NCI-H69 (cell line): ENCODE measurements around the gene ITIH4.
"Not testable (repeated sequence)": the region's sequence is repeated elsewhere in the genome, so short reads cannot be mapped to it uniquely, and the experiment has no call there.

Source experiments
- DNase-seq: peaks from one replicate; lab custom pipeline; 2025; lab: John Stamatoyannopoulos, UW

ITIH4 gene

DNA sequence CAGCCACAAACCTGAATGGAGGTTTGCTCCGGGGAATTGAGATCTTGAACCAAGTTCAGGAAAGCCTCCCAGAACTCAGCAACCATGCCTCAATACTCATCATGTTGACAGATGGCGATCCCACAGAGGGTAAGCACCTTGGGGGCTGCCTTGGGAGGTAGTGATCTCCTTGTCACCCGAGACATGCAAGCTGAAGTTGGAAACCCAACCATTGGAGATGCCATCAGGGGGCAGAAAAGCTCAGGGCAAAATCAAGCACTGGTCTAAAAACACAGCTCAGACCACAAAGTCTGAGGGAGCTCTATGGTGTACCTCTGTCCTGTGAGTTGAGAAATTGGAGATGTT is 47.3 kb downstream of the ITIH4 start:
- no peak for DNase-seq

- DNase-seq = peak; percentile 31
Observed at GRCh38 chr3:52782412-52783210, 47.9 kb downstream of the ITIH4 start.

DNA sequence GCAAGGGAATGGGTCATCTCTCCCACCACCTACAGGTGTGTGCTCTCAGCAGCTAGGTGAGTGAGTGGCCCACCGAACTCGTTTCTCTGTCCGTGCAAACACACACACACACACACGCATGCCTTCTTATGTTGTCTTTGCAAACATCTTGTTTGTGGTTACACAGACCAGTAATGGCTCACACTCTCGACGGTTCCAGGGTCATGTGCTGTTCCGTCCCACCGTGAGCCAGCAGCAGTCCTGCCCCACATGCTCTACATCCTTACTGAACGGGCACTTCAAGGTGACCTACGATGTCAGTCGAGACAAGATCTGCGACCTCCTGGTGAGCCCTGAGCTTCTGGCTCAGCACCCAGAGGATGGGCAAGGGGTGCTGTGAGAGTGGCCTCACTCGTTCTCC is 48.7 kb downstream of the ITIH4 start:
- peak; percentile 1 for DNase-seq

DNA sequence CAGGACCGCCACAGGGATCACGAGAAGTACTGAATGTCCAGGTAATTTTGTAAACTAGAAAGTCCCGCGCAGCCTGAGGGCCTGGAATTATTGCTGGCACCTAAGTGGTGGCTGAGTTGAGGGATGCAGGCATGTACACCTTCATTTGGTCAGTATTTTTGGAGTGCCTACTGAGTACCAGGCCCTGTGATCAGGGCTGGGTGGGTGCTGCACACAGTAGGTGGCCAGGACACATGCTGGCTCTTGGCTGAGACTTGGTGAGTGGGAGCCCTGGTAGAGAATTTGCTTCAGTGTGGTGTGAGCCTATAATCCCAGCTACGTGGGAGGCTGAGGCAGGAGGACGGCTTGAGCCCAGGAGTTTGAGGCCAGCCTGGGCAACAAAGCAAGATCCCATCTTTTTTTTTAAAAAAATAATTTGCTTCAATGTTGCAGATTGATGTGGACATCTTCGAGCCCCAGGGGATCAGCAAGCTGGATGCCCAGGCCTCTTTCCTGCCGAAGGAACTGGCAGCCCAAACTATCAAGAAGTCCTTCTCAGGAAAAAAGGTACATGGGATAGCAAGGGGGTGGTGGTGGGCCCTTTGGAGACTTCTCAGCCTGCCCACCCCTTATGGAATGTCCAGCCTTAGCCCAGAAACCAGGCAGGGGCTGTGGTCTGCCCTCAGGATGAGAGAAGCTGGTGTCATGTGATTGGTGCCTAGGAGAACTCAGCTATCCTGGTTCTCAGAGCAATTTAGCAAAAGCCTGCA is 50.5 kb downstream of the ITIH4 start:
- no peak for DNase-seq

- DNase-seq = no peak
Observed at GRCh38 chr3:52779011-52779836, 51.2 kb downstream of the ITIH4 start.

DNA sequence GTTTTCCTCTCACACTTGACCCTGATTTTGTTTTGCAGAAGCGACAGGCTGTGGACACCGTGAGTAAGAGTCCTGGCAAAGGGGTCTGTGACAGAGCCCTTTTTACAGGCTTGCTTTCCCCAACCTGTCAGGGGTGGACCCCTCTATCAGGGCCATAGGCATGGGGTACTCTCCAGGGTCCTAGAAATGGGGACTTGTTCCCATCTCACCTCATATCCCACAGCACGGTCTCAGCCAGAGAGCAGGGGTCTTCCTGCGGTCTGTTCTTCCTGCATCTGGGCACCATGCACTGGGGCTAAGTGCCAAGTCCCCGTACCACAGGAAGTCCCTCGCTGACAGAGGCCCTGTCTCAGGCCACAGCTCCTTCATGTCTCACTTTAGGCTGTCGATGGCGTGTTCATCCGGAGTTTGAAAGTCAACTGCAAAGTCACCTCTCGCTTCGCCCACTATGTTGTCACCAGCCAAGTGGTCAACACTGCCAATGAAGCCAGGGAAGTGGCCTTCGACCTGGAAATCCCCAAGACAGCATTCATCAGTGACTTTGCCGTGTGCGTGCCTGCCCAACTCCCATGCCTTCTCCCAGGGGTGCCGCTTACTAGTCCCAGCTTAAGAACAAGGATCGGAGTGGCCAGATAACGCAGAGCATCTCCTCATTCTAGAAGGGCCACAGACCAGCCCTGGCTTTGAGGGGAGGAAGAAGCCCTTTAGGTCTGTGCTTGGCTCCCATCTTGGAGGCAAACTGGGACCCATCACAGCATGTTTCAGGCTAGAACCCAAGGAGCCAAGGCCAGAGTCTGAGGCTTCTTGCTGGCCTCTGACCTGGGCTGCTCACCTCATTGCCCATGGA is 52.3 kb downstream of the ITIH4 start:
- DNase-seq = no peak

GRCh38 chr3:52777127-52777958 is 53.1 kb downstream of the ITIH4 start, which contains the start of gene ITIH1:
ITIH1 (plus strand) TSS chr3:52777599; CDS start chr3:52777616, 17 bp downstream.
- no peak for DNase-seq

GRCh38 chr3:52776486-52776885 is 54.0 kb downstream of the ITIH4 start:
- not testable (repeated sequence) for DNase-seq

DNA sequence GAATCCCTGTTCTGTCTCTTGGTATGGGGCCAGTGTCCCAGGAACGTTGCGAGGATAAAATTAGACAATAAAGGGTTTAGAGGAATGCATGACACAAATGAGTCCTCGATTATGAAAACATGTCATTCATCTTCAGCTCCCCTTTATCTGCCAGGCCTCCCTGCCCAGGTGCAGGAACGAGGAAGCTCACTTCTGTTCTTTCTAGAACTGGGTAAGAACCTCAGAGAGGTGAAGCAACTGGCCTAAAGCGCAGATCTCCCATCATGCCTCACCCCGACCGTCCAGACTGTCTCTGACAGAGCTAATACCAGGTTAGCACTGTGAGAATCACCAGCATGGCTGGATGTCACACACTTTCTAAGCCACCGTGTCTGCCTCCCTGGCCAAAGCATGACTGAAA is 54.6 kb downstream of the ITIH4 start:
- no peak for DNase-seq

GRCh38 chr3:52774901-52775864 is 55.3 kb downstream of the ITIH4 start:
- DNase-seq = peak; percentile 38

DNA sequence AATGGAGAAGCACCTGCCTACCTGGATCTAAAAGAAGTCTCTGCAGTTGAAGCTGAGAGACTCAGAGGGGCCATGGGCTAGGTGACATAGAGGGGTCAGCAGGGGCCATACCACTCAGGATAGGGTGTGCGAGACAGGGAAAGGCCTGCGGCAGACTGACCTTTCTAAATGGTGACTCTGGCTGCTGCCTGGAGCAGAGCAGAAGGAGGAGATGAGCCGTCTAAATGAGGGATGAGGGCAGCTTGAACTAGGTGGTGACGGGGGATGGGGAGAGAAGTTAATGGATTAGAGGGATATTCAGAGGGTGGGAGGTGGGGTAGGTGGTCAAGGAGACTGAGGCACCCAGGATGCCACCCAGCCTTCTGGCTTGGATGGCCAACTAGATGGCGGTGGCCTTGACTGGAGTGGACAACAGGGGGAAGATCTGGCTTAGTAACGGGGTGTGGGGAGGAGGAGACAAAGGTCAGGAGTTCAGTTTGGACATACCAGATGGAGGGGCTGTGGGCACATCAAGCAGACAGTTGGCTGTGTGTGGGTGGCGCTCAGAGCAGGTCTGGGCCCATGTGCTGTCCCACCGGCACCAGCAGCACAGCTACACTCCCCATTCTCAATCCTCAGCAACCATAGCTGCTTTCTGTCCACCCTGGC is 56.3 kb downstream of the ITIH4 start:
- DNase-seq = no peak

DNA sequence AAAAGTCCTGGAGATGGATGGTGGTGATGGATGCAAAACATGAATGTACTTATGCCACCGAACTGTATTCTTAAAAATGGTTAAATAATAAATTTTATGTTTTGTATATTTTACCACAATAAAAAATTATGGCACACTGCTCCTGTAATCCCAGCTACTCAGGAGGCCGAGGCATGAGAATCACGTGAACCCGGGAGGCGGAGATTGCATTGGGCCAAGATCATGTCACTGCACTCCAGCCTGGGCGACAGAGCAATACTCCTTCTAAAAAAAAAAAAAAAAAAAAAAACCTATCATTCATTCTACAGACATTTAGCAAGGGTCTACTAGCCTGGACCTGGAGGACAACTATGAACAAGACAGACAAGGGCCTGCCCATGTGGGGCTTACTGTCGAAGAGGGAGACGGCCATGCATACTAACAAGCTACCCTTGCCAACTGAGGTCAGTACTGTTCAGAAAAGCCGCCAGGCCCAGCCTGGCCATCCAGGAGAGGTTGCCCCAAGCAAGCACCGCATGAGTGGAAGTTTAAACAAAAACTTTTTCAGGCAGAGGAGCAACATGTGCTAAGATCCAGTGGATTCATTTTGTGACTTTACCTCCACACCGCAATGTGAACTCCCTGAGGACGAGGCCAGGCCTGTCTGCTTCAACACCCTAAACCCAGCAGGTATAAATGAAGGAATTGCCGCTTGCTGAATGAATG is 57.0 kb downstream of the ITIH4 start:
- DNase-seq = no peak

DNA sequence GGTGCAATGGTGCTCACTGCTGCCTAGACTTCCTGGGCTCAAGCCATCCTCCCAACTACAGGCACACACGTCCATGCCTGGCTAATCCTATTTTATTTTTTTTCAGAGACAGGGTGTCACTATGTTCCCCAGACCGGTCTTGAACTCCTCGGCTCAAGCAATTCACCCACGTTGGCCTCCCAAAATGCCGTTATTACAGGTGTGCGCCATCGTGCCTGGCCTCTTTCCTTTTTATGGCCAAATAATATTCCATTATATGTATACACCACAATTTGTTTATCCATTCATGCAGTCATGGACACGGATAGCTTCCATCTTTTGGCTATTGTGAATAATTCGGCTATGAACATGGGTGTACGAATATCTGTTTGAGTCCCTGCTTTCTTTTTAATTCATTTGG is 58.8 kb downstream of the ITIH4 start:
- no peak for DNase-seq

GRCh38 chr3:52771334-52771681 is 59.2 kb downstream of the ITIH4 start:
- DNase-seq = peak; percentile 61

GRCh38 chr3:52770496-52771333 is 59.8 kb downstream of the ITIH4 start, which contains the start of gene NEK4:
NEK4 (minus strand) TSS chr3:52770940; CDS start chr3:52770746, 194 bp downstream.
- DNase-seq = peak; percentile 93

- peak; percentile 30 for DNase-seq
Observed at GRCh38 chr3:52769786-52770455, 60.6 kb downstream of the ITIH4 start.

DNA sequence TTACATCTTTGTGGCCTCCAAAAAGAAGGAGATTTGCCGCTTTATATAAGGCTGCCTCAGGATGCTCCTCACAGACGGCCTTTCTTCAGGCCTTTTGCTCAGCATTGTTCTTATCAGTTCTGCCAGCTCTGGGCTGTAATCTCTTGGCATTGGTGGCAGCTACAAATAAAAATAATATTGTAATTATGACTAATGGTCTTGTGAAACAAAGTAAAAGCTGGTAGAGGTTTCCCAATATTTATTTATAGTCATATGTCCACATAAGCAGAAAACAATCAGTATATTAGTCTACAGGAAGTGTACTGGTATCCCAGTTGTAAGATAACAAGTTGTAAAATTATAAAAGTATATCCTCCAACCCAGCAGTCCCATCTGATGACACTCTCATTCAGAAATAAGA is 67.0 kb downstream of the ITIH4 start:
- DNase-seq = no peak
